Mesendoderm (in vitro differentiated cells): ENCODE data around the gene CISTR.

ENCODE experiments used
- DNase-seq: peaks from one replicate; pipeline ENCODE4 v3.0.0; 2013
- H2AK5ac ChIP-seq: 2 replicates; pipeline ENCODE4 v1.6.1; 2013; ENCODE audit warnings: low read length, inconsistent platforms
- H2BK120ac ChIP-seq: 2 replicates; pipeline ENCODE4 v1.6.1; 2013; ENCODE audit warnings: low read depth, mild to moderate bottlenecking, low read length, moderate library complexity, mixed read lengths
- H2BK15ac ChIP-seq: replicated peaks from 2 replicates; pipeline ENCODE4 v1.6.1; 2013; ENCODE audit warnings: low read depth, mild to moderate bottlenecking, moderate library complexity
- H2BK5ac ChIP-seq: 2 replicates; pipeline ENCODE4 v1.6.1; 2013; ENCODE audit warnings: low read length, inconsistent platforms
- H3K18ac ChIP-seq: 2 replicates; pipeline ENCODE4 v1.6.1; 2013; ENCODE audit warnings: mild to moderate bottlenecking, low read length, mixed read lengths
- H3K23ac ChIP-seq: one replicate; pipeline ENCODE4 v1.6.1; 2013; ENCODE audit warnings: low read length
- H3K27ac ChIP-seq: 2 replicates; pipeline ENCODE4 v1.5.1; 2013; ENCODE audit warnings: low read depth, mild to moderate bottlenecking, inconsistent platforms, low read length, moderate library complexity
- H3K27me3 ChIP-seq: 2 replicates; pipeline ENCODE4 v1.6.1; 2013; ENCODE audit warnings: low read length, control low read depth, mild to moderate bottlenecking, inconsistent platforms; ENCODE audit not compliant: insufficient read depth, poor library complexity
- H3K36me3 ChIP-seq: 2 replicates; pipeline ENCODE4 v1.6.1; 2013; ENCODE audit warnings: low read length, inconsistent platforms; ENCODE audit not compliant: control insufficient read depth, insufficient read depth
- H3K4ac ChIP-seq: one replicate; pipeline ENCODE4 v1.6.1; 2013; ENCODE audit warnings: low read depth, mild to moderate bottlenecking, low read length, moderate library complexity
- H3K4me1 ChIP-seq: 2 replicates; pipeline ENCODE4 v1.6.1; 2013; ENCODE audit warnings: low read depth, low read length, inconsistent platforms; ENCODE audit not compliant: control insufficient read depth
- H3K4me2 ChIP-seq: 2 replicates; pipeline ENCODE4 v1.6.1; 2013; ENCODE audit warnings: low read length
- H3K4me3 ChIP-seq: 2 replicates; pipeline ENCODE4 v1.5.1; 2013; ENCODE audit warnings: mild to moderate bottlenecking, low read length
- H3K56ac ChIP-seq: one replicate; pipeline ENCODE4 v1.6.1; 2013; ENCODE audit warnings: low read length
- H3K79me1 ChIP-seq: 2 replicates; pipeline ENCODE4 v1.6.1; 2013; ENCODE audit warnings: low read length, inconsistent platforms
- H3K79me2 ChIP-seq: 2 replicates; pipeline ENCODE4 v1.6.1; 2013; ENCODE audit warnings: mild to moderate bottlenecking, low read length; ENCODE audit not compliant: control insufficient read depth, insufficient read depth
- H3K9ac ChIP-seq: 2 replicates; pipeline ENCODE4 v1.6.1; 2013; ENCODE audit warnings: low read length, inconsistent platforms
- H4K5ac ChIP-seq: one replicate; pipeline ENCODE4 v1.6.1; 2013; ENCODE audit warnings: low read length
- H4K8ac ChIP-seq: one replicate; pipeline ENCODE4 v1.6.1; 2013; ENCODE audit warnings: low read depth, mild to moderate bottlenecking, control low read depth, low read length, moderate library complexity
- WGBS: extraction: QIAGEN DNeasy Blood & Tissue Kit; methylation state at CpG from one replicate; pipeline ENCODE4 v1.1.7; 2013; ENCODE audit warnings: low lambda C conversion rate, missing lambda C conversion rate; ENCODE audit not compliant: insufficient coverage; ENCODE audit errors: extremely low coverage; 5-methylcytosine and 5-hydroxymethylcytosine counted together

The CISTR gene

DNA sequence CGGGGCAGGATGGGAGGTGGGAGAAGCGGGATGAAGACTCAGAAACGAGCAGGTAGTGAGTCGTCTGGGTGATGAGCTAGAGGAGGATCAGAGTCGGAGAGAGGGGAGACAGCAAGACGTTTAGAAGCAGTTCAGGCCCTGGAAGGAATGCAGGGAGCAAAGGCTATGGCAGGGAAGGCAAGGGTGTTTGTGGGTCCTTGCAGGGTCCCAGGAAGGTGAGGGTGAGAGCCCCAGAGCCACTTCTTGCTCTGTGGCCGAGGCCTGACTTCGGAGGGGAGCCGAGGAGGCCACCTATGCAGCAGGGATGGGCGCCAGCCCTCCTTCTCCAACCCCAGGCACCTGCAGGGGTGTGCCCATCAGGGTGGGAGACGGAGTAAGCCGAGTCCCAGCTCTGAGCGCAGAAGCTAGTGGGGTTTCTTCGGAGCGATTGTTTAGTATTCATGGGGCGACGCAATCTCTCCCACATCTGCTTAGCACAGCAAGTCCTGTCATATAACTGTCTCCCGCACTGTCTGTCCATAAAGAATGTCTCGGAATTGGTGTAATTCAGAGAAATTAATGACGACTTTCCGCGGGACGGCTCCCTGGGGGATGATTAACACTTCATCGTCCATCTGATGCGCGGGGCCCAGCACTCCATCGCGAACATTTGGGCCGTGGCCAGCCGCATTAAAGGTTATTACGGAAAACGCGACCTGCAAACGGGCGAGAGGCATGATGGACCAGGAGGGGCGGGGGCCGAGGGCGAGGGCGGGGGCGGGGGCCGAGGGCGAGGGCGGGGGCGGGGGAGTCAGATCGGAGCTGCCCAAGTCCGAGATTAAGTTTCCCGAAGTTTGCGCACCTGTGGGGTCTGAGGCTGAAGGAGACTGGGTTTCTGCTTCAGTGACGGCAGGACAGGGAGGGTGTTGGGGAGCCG is 12.3 kb downstream of the CISTR start:
- Histone ChIP-seq H3K4ac (no peak overlapping the region), H3K36me3 (no peaks in the 10 kb centered on the region), H2AK5ac (no peak overlapping the region), H3K79me2 (no peaks in the 10 kb centered on the region), H3K56ac (no peak overlapping the region), H3K79me1 (no peaks in the 10 kb centered on the region), H3K4me2 (no peak overlapping the region), H4K5ac (no peak overlapping the region), H3K4me3 (no peak overlapping the region), H4K8ac (no peak overlapping the region), H2BK120ac (no peak overlapping the region), H3K27me3 (peaks cover 26% of the 10 kb centered on the region), H3K23ac (no peak overlapping the region), H2BK15ac (no peak overlapping the region), H3K9ac (no peak overlapping the region), H2BK5ac (no peak overlapping the region), H3K27ac (no peak overlapping the region), H3K18ac (no peak overlapping the region), H3K4me1 (no peaks in the 10 kb centered on the region)
- no CpG with 5 or more reads among the region's 50 CpGs for WGBS
- DNase-seq = no peak

DNA sequence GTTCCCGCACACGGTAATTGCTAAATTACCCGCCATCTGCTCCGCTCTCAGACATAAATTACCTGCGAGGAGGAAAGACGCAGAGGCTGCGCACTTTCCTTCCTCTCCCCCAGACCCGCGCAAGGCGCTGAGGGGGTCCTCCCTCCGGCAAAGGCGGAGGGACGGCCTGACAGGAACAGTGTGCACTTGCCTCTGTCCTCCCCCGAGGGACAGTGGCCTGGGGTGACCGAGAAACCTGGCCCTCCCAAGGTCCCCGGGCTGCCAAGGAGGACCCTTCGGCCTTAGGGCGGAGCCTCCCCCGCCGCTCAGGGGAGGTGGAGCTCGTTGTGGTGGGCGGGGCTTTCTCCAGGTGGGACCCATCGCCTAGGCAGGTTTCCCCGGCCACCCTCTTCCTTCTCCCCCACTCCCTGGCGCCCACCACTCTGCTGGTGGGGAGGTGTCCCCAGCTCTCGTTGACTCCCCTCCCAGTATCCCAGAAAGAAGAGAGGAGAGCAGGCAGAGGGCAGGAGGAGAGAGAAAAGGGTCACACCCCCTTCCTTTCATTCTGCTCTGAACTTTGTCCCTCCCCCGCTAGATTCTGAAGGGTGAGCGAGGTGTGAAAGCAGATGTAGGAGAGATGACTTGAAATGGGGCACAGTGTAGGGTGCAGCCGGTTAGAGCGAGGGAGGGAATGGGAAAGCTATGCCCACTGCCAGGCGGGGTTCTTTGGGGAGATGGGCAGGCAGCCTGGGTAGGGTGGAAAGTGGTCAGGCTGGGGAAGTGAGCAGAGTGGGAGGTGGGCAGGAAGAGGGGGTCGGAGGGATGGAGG is 13.2 kb downstream of the CISTR start:
- H3K4ac ChIP-seq = no peak overlapping the region
- DNase-seq = peak; percentile 30
- H3K79me1 ChIP-seq = no peaks in the 10 kb centered on the region
- H3K27me3 ChIP-seq = peaks cover 26% of the 10 kb centered on the region
- H2BK120ac ChIP-seq = no peak overlapping the region
- no peaks in the 10 kb centered on the region for H3K4me1 ChIP-seq
- H3K23ac ChIP-seq = no peak overlapping the region
- no peak overlapping the region for H4K8ac ChIP-seq
- H3K4me2 ChIP-seq = peak overlapping the region; percentile 89
- H2BK5ac ChIP-seq = no peak overlapping the region
- H3K27ac ChIP-seq = no peak overlapping the region
- H2BK15ac ChIP-seq = no peak overlapping the region
- WGBS = no CpG with 5 or more reads among the region's 32 CpGs
- no peaks in the 10 kb centered on the region for H3K79me2 ChIP-seq
- H3K56ac ChIP-seq = peak overlapping the region; percentile 86
- peak overlapping the region; percentile 72 for H3K9ac ChIP-seq
- H3K4me3 ChIP-seq = peak overlapping the region; percentile 42
- H3K18ac ChIP-seq = no peak overlapping the region
- no peaks in the 10 kb centered on the region for H3K36me3 ChIP-seq
- H4K5ac ChIP-seq = no peak overlapping the region
- H2AK5ac ChIP-seq = no peak overlapping the region

DNA sequence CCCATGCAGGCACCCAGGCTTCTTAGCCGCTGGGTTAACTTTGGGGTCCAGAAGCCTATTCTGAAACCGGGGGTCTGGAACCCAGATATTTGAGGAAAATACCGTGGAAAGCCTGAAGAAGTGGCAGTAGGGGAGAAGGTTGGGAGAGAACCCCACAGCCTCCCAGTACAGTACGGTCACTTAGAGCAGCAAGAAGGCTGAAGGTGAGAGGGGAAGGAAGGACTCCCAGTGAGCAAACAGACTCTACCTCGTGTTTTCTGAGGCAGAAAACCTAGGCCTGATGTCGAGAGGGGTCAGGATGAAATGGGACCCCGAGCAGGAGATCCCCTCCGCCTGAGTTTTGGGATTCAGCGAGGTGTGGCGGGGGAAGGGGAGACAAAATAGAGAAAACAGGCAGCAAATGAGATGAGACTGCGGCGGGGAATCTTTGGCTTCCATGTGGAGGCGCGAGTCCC is 13.8 kb downstream of the CISTR start:
- no peaks in the 10 kb centered on the region for H3K79me1 ChIP-seq
- no peaks in the 10 kb centered on the region for H3K4me1 ChIP-seq
- H3K79me2 ChIP-seq = no peaks in the 10 kb centered on the region
- H3K27me3 ChIP-seq = peaks cover 26% of the 10 kb centered on the region
- no peak overlapping the region for H3K27ac ChIP-seq
- no peak overlapping the region for H3K4ac ChIP-seq
- no peak overlapping the region for H3K18ac ChIP-seq
- H3K4me2 ChIP-seq = peak overlapping the region; percentile 89
- peak overlapping the region; percentile 86 for H3K56ac ChIP-seq
- no peak overlapping the region for H4K5ac ChIP-seq
- DNase-seq = no peak
- no peak overlapping the region for H2BK5ac ChIP-seq
- H2AK5ac ChIP-seq = no peak overlapping the region
- no CpG with 5 or more reads among the region's 14 CpGs for WGBS
- no peaks in the 10 kb centered on the region for H3K36me3 ChIP-seq
- no peak overlapping the region for H3K23ac ChIP-seq
- no peak overlapping the region for H4K8ac ChIP-seq
- no peak overlapping the region for H2BK15ac ChIP-seq
- peak overlapping the region; percentile 72 for H3K9ac ChIP-seq
- no peak overlapping the region for H2BK120ac ChIP-seq
- H3K4me3 ChIP-seq = peak overlapping the region; percentile 42

DNA sequence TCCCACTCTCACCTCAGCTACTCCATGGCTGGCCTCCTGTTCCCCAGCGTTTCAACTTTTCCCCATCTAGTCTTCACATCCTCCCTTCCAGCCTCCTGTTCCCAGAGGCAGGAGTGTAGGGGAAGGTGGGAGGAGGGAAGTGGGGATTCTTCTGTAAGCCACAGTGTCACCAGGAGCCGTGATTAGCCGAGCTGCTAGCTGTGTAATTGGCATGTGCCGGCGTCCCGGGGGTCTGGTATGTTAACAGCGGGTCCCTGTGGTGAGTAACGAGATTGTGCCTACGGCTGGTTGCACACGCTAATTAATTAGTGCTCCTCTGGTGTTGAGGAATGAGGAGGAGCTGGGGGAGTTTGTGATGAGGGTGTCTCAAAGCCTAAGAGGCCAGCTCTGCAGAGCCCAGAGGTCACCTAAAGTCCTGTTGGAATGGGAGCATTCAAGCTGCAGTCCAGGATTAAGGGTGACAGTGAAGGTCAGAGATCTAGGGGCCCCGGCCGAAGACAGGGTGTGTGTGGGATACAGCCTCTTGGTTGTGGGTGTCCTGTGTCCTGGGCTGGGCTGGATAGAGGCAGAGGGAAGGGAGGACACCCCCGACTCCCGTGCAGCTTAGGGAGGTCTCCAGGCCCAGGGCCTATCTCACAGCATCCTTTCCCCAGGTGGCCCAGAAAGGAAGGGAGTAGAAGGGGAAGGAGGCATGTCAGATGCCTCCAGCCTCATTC is 14.5 kb downstream of the CISTR start:
- Histone ChIP-seq H3K36me3 (no peaks in the 10 kb centered on the region), H3K4ac (no peak overlapping the region), H4K8ac (no peak overlapping the region), H3K56ac (no peak overlapping the region), H4K5ac (no peak overlapping the region), H3K4me1 (no peaks in the 10 kb centered on the region), H2AK5ac (no peak overlapping the region), H3K27me3 (peaks cover 26% of the 10 kb centered on the region), H3K79me2 (no peaks in the 10 kb centered on the region), H2BK120ac (no peak overlapping the region), H3K79me1 (no peaks in the 10 kb centered on the region), H3K27ac (no peak overlapping the region), H3K9ac (no peak overlapping the region), H3K23ac (no peak overlapping the region), H2BK5ac (no peak overlapping the region), H3K4me3 (no peak overlapping the region), H3K4me2 (no peak overlapping the region), H2BK15ac (no peak overlapping the region), H3K18ac (no peak overlapping the region)
- DNase-seq = peak; percentile 61
- no CpG with 5 or more reads among the region's 14 CpGs for WGBS

DNA sequence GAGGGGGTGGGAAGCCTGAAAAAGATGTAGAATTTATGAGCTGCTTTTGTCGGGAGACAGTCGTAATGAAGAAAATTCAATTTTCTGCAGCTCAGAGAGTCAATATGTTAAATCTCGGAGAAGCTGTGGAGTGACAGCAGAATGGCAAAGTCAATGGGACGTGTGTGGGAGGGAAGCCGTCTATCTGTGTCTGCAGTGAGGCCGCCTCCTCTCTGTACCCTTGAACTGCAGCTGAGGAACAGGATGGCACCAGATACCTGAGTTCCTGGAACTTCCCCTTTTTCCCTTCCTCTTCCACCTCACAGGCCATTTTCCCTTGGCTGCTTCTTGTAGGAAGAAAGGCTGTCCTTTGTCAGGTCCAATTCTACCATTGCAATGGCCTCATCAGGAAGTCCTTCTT is 15.2 kb downstream of the CISTR start:
- Histone ChIP-seq H3K4me3 (no peak overlapping the region), H3K36me3 (no peaks in the 10 kb centered on the region), H3K9ac (no peak overlapping the region), H2BK5ac (no peak overlapping the region), H3K56ac (no peak overlapping the region), H3K27me3 (peaks cover 26% of the 10 kb centered on the region), H2BK120ac (no peak overlapping the region), H2AK5ac (no peak overlapping the region), H3K23ac (no peak overlapping the region), H3K18ac (no peak overlapping the region), H3K4ac (no peak overlapping the region), H2BK15ac (no peak overlapping the region), H3K4me2 (no peak overlapping the region), H3K79me1 (no peaks in the 10 kb centered on the region), H3K79me2 (no peaks in the 10 kb centered on the region), H4K5ac (no peak overlapping the region), H3K27ac (no peak overlapping the region), H3K4me1 (no peaks in the 10 kb centered on the region), H4K8ac (no peak overlapping the region)
- WGBS = no CpG with 5 or more reads among the region's 6 CpGs
- DNase-seq = no peak
